HCT116 (cell line): Measurements from ENCODE around the gene RALB. TPM values are rescaled to one million over a fixed set of nuclear protein-coding genes. Genes with fewer than 3 reads are reported as not detected.
A peak's percentile ranks its signal among the peaks of the same experiment; 100 is the strongest.

Experiments used
- ATAC-seq: fragments of 200-7000 bp; cut with Tn5 transposase; 2 replicates; pipeline ENCODE4 v1.9.1; 2020; ENCODE audit warnings: mild to moderate bottlenecking, moderate library complexity
- BruUV-seq: library from RNA; stranded (reverse); fragments of 400-500 nt; replicated peaks from 2 replicates; lab custom pipeline; 2021; lab: Mats Ljungman, UMichigan
- CTCF ChIA-PET: fragments of 300-600 bp; sonication (Branson Sonifier 250); formaldehyde crosslinking; loops from one replicate; lab custom pipeline; 2021; ENCODE audit warnings: antibody characterized with exemption; lab: Charles Lee
- POLR2A ChIA-PET: fragments of 300-600, 350-600 bp; sonication (Branson Sonifier 250); formaldehyde crosslinking; loops from one replicate; lab custom pipeline; 2021; ENCODE audit warnings: antibody characterized with exemption; lab: Charles Lee
- RAD21 ChIA-PET, 2 experiments: fragments of 300-600 bp; sonication (Branson Sonifier 250); formaldehyde crosslinking; loops; one replicate each; lab custom pipeline; 2023; ENCODE audit warnings: low total read pairs in 2 of 2; ENCODE audit not compliant: uncharacterized antibody in 2 of 2, unreplicated experiment in 2 of 2, low non-redundant PET in 1 of 2; lab: Charles Lee
- DNase-seq: peaks from one replicate; pipeline ENCODE4 v3.0.0-alpha.2; 2010; ENCODE audit warnings: low read depth, low spot score
- H2AFZ ChIP-seq: fragments of 200-600 bp; shearing (Covaris generic), sonication (generic); 2 replicates; pipeline ENCODE4 v1.6.1; 2017; ENCODE audit warnings: low read depth, mixed run types, mixed read lengths, antibody characterized with exemption, low read length; ENCODE audit not compliant: poor library complexity, severe bottlenecking
- H3K27ac ChIP-seq: 2 replicates; pipeline ENCODE4 v1.5.1; 2012; ENCODE audit warnings: low read depth, low read length
- H3K27me3 ChIP-seq: fragments of 200-600 bp; sonication (generic); 2 replicates; pipeline ENCODE4 v1.6.1; 2016; ENCODE audit warnings: mixed run types, low read length, mixed read lengths; ENCODE audit not compliant: insufficient read depth
- H3K36me3 ChIP-seq, 2 experiments: fragments of 200-500 bp in 1 of 2; fragments of 200-600 bp in 1 of 2; sonication (Bioruptor generic) in 1 of 2; sonication (generic) in 1 of 2; 2 replicates each; pipeline versions ENCODE4 v1.5.1 to v1.6.1; 2014 to 2016; ENCODE audit warnings: low read length in 2 of 2, inconsistent platforms in 1 of 2, mixed read lengths in 1 of 2, mixed run types in 1 of 2; ENCODE audit not compliant: insufficient read depth in 2 of 2, control insufficient read depth in 1 of 2
- H3K4me1 ChIP-seq, 2 experiments: fragments of 200-600 bp in 1 of 2; sonication (generic) in 1 of 2; 2 replicates each; pipeline versions ENCODE4 v1.5.1 to v1.6.1; 2012 to 2017; ENCODE audit warnings: low read length in 2 of 2, inconsistent platforms in 1 of 2, mild to moderate bottlenecking in 1 of 2, mixed read lengths in 1 of 2, mixed run types in 1 of 2, moderate library complexity in 1 of 2; ENCODE audit not compliant: insufficient read depth in 2 of 2, control insufficient read depth in 1 of 2
- H3K4me2 ChIP-seq: fragments of 200-600 bp; sonication (generic); 2 replicates; pipeline ENCODE4 v1.6.1; 2017; ENCODE audit warnings: mixed run types, low read length, mixed read lengths
- H3K4me3 ChIP-seq, 2 experiments: fragments of 200-600 bp in 1 of 2; sonication (generic) in 1 of 2; replicated peaks in 1 of 2; 2 replicates each; pipeline ENCODE4 v1.5.1; 2011 to 2016; ENCODE audit warnings: low read length in 2 of 2, control low read depth in 1 of 2, low read depth in 1 of 2, mild to moderate bottlenecking in 1 of 2, mixed read lengths in 1 of 2, mixed run types in 1 of 2
- H3K79me2 ChIP-seq: fragments of 200-600 bp; sonication (generic); 2 replicates; pipeline ENCODE4 v1.6.1; 2017; ENCODE audit warnings: mild to moderate bottlenecking, mixed run types, low read length, moderate library complexity, mixed read lengths; ENCODE audit not compliant: insufficient read depth
- H3K9ac ChIP-seq: fragments of 200-600 bp; sonication (generic); 2 replicates; pipeline ENCODE4 v1.6.1; 2016; ENCODE audit warnings: low read length, mixed read lengths
- H3K9me2 ChIP-seq: fragments of 200-600 bp; sonication (generic), shearing (Covaris generic); 2 replicates; pipeline ENCODE4 v1.6.1; 2017; ENCODE audit warnings: mixed run types, mild to moderate bottlenecking, moderate library complexity; ENCODE audit not compliant: insufficient read depth
- H3K9me3 ChIP-seq, 2 experiments: fragments of 200-500 bp in 1 of 2; fragments of 200-600 bp in 1 of 2; sonication (Bioruptor generic) in 1 of 2; sonication (generic) in 1 of 2; 2 replicates each; pipeline ENCODE4 v1.6.1; 2014 to 2017; ENCODE audit warnings: low read length in 2 of 2, mixed read lengths in 2 of 2, inconsistent platforms in 1 of 2, low read depth in 1 of 2, mild to moderate bottlenecking in 1 of 2, mixed run types in 1 of 2, moderate library complexity in 1 of 2; ENCODE audit not compliant: control insufficient read depth in 1 of 2, insufficient read depth in 1 of 2
- H4K20me1 ChIP-seq: fragments of 200-600 bp; sonication (generic), shearing (Covaris generic); 2 replicates; pipeline ENCODE4 v1.6.1; 2017; ENCODE audit warnings: mixed run types, mild to moderate bottlenecking, moderate library complexity; ENCODE audit not compliant: insufficient read depth
- ATF3 ChIP-seq: IDR thresholded peaks from 2 replicates; pipeline ENCODE4 v1.6.1; 2012
- ELF1 ChIP-seq: IDR thresholded peaks from 2 replicates; pipeline ENCODE4 v1.6.1; 2012; ENCODE audit warnings: low read depth, borderline replicate concordance
- EZH2 ChIP-seq: fragments of 200-600 bp; sonication (generic); IDR thresholded peaks from 2 replicates; pipeline ENCODE4 v1.6.1; 2017; ENCODE audit warnings: antibody characterized with exemption, mixed run types
- FOSL1 ChIP-seq: IDR thresholded peaks from 2 replicates; pipeline ENCODE4 v1.6.1; 2012; ENCODE audit warnings: low read depth
- POLR2A ChIP-seq: IDR thresholded peaks from 2 replicates; pipeline ENCODE4 v1.7.0; 2011; ENCODE audit warnings: borderline replicate concordance; ENCODE audit not compliant: insufficient read depth, insufficient read length; ENCODE audit errors: extremely low read depth
- POLR2AphosphoS5 ChIP-seq: IDR thresholded peaks from 2 replicates; pipeline ENCODE4 v1.6.1; 2011; ENCODE audit warnings: mild to moderate bottlenecking, low read depth, low read length, moderate library complexity
- SIN3A ChIP-seq: IDR thresholded peaks from 2 replicates; pipeline ENCODE4 v1.6.1; 2012; ENCODE audit warnings: low read depth
- SRF ChIP-seq: IDR thresholded peaks from 2 replicates; pipeline ENCODE4 v1.6.1; 2012; ENCODE audit warnings: low read depth
- TCF7L2 ChIP-seq: IDR thresholded peaks from 2 replicates; pipeline ENCODE4 v1.7.0; 2011; ENCODE audit warnings: borderline replicate concordance, inconsistent platforms; ENCODE audit not compliant: insufficient read depth, insufficient read length; ENCODE audit errors: extremely low read depth
- ZBTB33 ChIP-seq: IDR thresholded peaks from 2 replicates; pipeline ENCODE4 v1.6.1; 2011; ENCODE audit warnings: mild to moderate bottlenecking, low read length, moderate library complexity; ENCODE audit not compliant: insufficient replicate concordance; ENCODE audit errors: extremely low read depth
- ZFX ChIP-seq: fragments of 450-650 bp; IDR thresholded peaks from 2 replicates; pipeline ENCODE4 v1.6.1; 2017
- intact Hi-C: fragments of 100-400 bp; cut with micrococcal nuclease; formaldehyde crosslinking; loops from 2 replicates; pipeline ENCODE4 v1.10.0; 2022
- total RNA-seq: library from RNA; stranded (reverse); gene quantifications from one replicate; pipeline ENCODE4 v1.2.1, GENCODE V29; 2021; ENCODE audit not compliant: unreplicated experiment
- TF ChIP-seq, protein P1 (sequence below), 3 experiments: fragments of 200-600 bp in 1 of 3; sonication (generic) in 1 of 3; IDR thresholded peaks in 2 of 3; conservative IDR thresholded peaks in 1 of 3; 2 replicates each; pipeline ENCODE4 v1.5.1; 2012 to 2017; ENCODE audit warnings: low read depth in 2 of 3, low read length in 2 of 3, antibody characterized with exemption in 1 of 3, borderline replicate concordance in 1 of 3, control low read depth in 1 of 3, mild to moderate bottlenecking in 1 of 3, mixed read lengths in 1 of 3, mixed run types in 1 of 3, moderate library complexity in 1 of 3; ENCODE audit not compliant: insufficient read depth in 1 of 3
- TF ChIP-seq, protein P2 (sequence below): IDR thresholded peaks from 2 replicates; pipeline ENCODE4 v1.6.1; 2012

Gene RALB
- total RNA-seq, 1 experiment from 2014 or later: 42.8 TPM

DNA sequence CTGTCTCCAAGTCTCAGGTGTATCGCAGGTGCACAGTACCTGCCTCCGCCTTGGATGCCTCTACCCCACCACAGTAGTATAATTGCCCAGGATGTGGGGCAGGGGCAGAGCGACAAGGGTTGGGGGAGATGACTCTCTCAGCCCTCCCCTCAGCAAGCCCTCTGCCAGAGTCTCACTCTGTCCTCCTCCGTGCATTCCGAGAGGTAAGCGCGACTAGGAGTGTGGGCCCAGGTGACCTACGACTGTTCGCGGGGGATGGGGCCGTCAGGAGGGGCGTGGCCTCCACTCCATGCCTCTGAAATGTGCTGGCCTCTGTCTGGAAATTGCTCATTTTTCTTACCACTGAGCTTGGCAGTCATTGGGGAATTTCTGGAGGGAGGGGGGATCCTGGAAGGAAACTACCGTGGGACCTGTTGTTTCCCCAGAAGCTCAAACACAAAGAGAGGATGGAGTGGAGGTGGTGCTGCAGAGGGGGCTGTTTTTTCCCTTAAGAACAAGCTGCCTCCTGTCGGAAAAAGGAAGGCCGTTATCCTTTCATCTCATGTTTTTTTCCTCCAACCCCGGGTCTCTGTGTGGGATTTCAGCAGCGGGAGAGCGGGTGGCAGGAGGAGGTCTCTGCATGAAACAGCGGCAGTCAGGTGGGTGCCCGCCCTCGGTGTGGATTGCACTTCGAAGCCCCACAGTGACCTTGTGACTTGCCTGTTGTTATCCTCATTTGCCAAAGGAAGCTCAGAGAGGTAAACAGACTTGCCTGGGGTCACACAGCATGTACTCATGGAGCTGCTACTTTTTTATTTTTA lies 13.0 kb upstream of the RALB start:
- intact Hi-C loops: no loop called here
- Histone ChIP-seq H3K4me1 (peaks cover 37 to 75% of the 10 kb centered on the region in 2 experiments), H4K20me1 (no peaks in the 10 kb centered on the region), H3K9me3 (peaks cover 0 to 9% of the 10 kb centered on the region in 2 experiments; a peak in 1 of 4 replicates), H3K27me3 (no peaks in the 10 kb centered on the region), H3K4me2 (peak overlapping the region; percentile 97), H3K9me2 (no peaks in the 10 kb centered on the region), H3K9ac (peak overlapping the region; percentile 74), H3K4me3 (peak overlapping the region; percentile 2 to 59), H3K36me3 (no peaks in the 10 kb centered on the region), H3K79me2 (no peaks in the 10 kb centered on the region), H3K27ac (peak overlapping the region; percentile 69), H2AFZ (no peak overlapping the region)
- DNase-seq (no peak), ATAC-seq (peak; percentile 52)
- ChIA-PET RAD21 (interaction anchor here in 1 of 2 experiments (0.7 to 1.4 kb wide), 2 partner anchors 13 to 222 kb away, joined by 3 read pairs; partner anchors contain the start of gene RALB), CTCF (interaction anchor here (1.4 kb wide), 1 partner anchor 13 kb away, joined by 5 read pairs; the partner anchor contains the start of gene RALB), POLR2A (interaction anchor here (1.3 kb wide), 1 partner anchor 16 kb away, joined by 4 read pairs; the partner anchor contains the start of gene TMEM185B)
- no TSS peak for BruUV-seq
- TF ChIP-seq POLR2AphosphoS5 (peak; percentile 14; the same call in 1 of the 2 replicates), ELF1 (no peak)

- H3K79me2 ChIP-seq: no peaks in the 10 kb centered on the region
- H2AFZ ChIP-seq: no peak overlapping the region
- H3K9me2 ChIP-seq: no peaks in the 10 kb centered on the region
- POLR2A ChIA-PET: interaction anchor here (0.6 to 1.3 kb wide), 3 partner anchors 11 to 548 kb away, joined by 3 to 4 read pairs (median 3); partner anchors contain the start of genes RALB and TMEM185B
- no peak overlapping the region for H3K9ac ChIP-seq
- RAD21 ChIA-PET: no interaction called here
- no peaks in the 10 kb centered on the region for H3K27me3 ChIP-seq
- no TSS peak for BruUV-seq
- no peak overlapping the region; the same call in 1 of the 2 replicates for H3K27ac ChIP-seq
- ATAC-seq (no peak), DNase-seq (no peak)
- CTCF ChIA-PET: interaction anchor here (1.4 kb wide), 1 partner anchor 12 kb away, joined by 5 read pairs; the partner anchor contains the start of gene RALB
- intact Hi-C loops: no loop called here
- peak overlapping the region; percentile 32 for H3K4me2 ChIP-seq
- no peaks in the 10 kb centered on the region for H3K36me3 ChIP-seq
- H3K9me3 ChIP-seq: peaks cover 0 to 9% of the 10 kb centered on the region in 2 experiments; a peak in 1 of 4 replicates
- H4K20me1 ChIP-seq: no peaks in the 10 kb centered on the region
- peaks cover 49 to 88% of the 10 kb centered on the region in 2 experiments for H3K4me1 ChIP-seq
- H3K4me3 ChIP-seq: no peak overlapping the region
- no peak for TF ChIP-seq POLR2AphosphoS5
- no peak for TF ChIP-seq ZFX
- no peak for TF ChIP-seq TCF7L2
- TF ChIP-seq SRF: no peak
- TF ChIP-seq, protein P1, sequence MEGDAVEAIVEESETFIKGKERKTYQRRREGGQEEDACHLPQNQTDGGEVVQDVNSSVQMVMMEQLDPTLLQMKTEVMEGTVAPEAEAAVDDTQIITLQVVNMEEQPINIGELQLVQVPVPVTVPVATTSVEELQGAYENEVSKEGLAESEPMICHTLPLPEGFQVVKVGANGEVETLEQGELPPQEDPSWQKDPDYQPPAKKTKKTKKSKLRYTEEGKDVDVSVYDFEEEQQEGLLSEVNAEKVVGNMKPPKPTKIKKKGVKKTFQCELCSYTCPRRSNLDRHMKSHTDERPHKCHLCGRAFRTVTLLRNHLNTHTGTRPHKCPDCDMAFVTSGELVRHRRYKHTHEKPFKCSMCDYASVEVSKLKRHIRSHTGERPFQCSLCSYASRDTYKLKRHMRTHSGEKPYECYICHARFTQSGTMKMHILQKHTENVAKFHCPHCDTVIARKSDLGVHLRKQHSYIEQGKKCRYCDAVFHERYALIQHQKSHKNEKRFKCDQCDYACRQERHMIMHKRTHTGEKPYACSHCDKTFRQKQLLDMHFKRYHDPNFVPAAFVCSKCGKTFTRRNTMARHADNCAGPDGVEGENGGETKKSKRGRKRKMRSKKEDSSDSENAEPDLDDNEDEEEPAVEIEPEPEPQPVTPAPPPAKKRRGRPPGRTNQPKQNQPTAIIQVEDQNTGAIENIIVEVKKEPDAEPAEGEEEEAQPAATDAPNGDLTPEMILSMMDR (IDR thresholded peaks at IDR 0.05 in 2 of 3, conservative IDR thresholded peaks at IDR 0.05 in 1 of 3; ENCODE audit: borderline replicate concordance in 1 of 3, insufficient read depth in 1 of 3, low read depth in 2 of 3, low read length in 2 of 3): no peak
- no peak for TF ChIP-seq ATF3
- no peak for TF ChIP-seq POLR2A
- TF ChIP-seq, protein P2, sequence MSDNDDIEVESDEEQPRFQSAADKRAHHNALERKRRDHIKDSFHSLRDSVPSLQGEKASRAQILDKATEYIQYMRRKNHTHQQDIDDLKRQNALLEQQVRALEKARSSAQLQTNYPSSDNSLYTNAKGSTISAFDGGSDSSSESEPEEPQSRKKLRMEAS: no peak
- no peak for TF ChIP-seq FOSL1
- TF ChIP-seq ZBTB33: no peak
- TF ChIP-seq SIN3A: no peak
- no peak for TF ChIP-seq EZH2
These were observed 11.7 kb upstream of the RALB start for GRCh38 chr2:120240901-120241429.
